GM18868 (cell line): ENCODE data around the gene FAM25G.
"Not testable (repeated sequence)": the region's sequence is repeated elsewhere in the genome, so short reads cannot be mapped to it uniquely, and the experiment has no call there.

Source experiments
- ATAC-seq: cut with Tn5 transposase; IDR thresholded peaks from one replicate; pipeline ENCODE4 v1.9.1; 2021; ENCODE audit warnings: mild to moderate bottlenecking, moderate library complexity; ENCODE audit not compliant: unreplicated experiment

FAM25G gene

DNA sequence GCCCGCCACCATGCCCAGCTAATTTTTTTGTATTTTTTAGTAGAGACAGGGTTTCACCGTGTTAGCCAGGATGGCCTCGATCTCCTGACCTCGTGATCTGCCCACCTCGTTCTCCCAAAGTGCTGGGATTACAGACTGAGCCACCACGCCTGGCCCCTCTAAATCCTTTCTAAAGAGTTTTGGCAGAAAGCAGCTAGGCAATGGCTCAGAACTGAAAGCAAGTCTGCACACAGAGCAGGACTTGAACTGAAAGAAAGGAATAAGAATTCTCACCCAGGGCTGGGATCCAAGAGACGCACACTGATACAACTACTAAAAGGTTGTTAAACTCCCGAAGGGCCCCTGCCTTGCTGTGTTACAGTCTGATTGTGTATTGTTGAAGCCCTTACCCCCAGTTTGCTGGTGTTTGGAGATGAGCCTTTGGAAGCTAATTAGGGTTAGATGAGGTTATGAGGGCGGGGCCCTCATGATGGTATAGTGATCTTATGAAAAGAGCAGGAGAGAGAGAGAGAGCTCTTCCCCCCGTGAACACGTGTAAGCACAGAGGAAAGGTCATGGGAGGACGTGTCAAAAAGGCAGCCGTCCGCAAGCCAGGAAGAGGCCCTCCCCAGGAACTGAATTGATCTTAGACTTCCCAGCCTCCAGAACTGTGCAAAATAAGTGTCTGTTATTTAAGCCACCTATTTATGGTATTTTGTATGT is 26.1 kb downstream of the FAM25G start:
- ATAC-seq: not testable (repeated sequence)

GRCh38 chr10:47462577-47463358 is 28.7 kb downstream of the FAM25G start:
- not testable (repeated sequence) for ATAC-seq

DNA sequence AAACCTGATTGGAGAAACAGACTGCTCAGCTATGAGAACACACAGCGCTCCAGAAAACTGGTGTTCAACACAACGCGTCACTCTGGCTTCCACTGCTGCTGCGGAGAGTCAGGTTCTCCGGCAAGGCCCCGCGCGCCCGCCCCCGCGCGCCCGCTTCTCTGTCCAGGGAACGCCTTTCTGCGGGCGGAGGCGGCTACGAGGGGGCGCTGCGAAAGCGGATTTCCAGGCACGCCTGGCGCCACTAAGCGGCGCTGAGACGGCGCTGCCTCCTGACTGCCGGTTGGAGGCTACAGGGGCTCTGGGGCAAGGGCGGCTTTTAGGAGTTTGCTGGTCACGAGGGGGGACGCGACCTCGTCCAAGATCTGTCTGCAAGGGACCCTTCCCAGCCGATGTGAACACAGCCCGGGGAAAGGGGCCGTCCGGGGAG is 30.2 kb downstream of the FAM25G start:
- ATAC-seq: peak; percentile 70

DNA sequence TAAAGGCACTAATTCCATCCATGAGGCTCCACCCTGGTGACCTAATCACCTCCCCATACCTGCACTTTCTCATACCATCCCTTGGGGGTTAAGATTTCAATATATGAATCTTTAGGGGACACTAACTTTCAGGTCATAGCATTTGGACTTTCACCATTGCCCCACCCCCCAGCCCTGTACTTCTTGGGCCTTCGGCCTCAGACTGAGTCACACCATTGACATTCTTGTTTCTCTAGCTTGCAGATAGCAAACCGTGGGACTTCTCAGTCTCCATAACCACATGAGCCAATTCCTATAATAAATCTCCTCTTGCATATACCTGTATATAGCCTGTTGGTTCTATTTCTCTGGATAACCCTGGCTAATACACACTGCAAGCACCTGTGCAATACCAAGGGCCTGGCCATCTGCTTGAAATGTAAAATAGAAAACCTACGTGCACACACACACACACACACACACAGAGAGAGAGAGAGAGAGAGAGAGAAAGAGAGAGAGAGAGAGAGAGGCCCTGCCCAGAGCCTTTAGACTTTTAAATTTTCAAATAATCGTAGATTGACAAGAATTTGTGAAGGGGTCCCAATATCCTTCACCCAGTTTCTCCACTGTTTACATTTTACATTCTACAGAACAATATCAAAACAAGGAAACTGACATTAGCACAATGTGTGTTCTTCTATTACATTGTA is 32.9 kb downstream of the FAM25G start:
- ATAC-seq: no peak

- no peak for ATAC-seq
Measured at GRCh38 chr10:47457826-47458225, 33.7 kb downstream of the FAM25G start.

DNA sequence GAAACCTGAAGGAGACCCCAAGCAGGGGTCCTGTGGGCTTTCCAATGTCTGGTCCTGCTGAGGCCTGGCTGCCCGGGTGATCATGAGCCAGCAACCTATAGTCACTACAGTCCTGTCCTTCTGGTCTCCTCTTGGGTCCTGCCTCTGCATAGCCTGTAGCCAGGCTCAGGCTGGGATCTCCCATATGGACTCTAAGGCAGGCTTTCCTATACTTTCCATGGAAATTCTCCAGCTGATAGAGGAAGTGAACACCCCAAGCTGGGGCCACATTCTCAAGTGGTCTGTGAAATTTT is 34.0 kb downstream of the FAM25G start:
- no peak for ATAC-seq

- ATAC-seq: no peak
Measured at GRCh38 chr10:47456794-47457527, 34.5 kb downstream of the FAM25G start.

DNA sequence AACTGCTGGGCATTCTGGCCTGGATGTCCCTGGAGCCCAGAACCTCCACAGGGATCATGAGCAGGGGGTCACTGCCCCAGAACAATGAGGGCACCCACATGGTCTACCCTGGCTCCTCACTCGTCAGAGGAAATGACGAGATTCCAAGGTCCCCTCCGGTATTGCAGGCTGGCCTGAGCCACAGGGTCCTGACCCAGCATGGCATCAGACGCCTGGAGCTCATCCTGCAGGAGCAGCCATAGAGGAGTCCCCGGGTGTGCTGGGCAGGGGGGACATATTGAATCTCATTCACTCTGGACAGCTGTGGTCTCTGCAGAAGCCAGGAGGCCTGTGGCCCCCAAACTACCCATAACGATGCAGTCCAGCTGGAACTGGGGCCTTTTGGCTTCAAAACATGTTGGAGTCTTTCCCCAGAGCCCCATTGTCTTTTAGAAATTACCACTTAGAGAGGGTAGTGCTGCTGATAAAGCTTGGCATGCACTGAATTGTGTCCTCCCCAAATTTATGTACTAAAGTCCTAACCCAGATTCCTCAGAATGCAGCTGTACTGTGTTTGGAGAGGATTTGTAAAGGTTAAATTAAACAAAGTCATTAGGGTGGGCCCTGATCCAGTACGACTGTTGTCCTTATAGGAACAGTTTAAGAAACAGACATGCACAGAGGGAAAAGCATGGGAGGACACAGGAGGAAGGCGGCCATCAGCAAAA is 35.3 kb downstream of the FAM25G start:
- no peak for ATAC-seq

- ATAC-seq: not testable (repeated sequence)
Measured at GRCh38 chr10:47455350-47456078, 36.0 kb downstream of the FAM25G start.

GRCh38 chr10:47454780-47455058 is 36.8 kb downstream of the FAM25G start:
- ATAC-seq: no peak

- ATAC-seq: no peak
Measured at GRCh38 chr10:47454008-47454779, 37.3 kb downstream of the FAM25G start.

DNA sequence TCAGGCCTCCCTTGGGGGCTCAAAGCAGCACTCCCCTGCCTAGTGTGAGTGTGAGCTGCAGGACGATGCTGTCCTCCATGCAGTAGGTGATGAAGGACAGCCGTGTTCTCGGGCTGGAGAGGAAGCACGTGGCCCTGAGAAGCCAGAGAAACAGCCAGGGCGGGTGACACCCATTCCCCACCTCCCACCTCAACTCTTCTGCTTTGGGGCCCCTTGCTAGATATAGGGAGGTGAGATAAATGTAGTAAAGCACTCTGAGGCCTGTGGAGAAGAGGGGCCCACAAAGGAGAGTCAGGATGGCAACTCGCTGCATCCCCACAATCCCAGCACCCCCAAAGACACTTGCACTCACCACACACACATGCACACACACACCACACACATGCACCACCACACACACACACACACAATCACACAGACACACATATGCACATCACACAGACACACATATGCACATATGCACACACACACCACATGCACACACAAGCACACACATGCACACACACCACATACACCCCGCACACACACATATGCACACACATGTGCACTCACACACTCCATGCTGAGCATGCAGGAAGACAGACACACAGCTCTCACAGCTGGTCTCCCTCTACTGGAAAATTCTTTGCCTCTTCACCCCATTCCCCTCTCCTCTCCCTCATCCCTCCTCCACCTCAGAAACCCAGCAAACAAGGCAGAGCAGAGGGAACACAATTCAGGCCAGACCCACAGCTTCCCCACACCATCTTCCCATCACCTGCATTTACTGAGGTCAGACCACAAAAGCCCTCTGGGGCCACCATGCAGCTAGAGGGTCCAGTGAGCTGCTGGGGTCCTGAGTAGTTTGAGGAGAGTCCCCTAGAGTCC is 38.1 kb downstream of the FAM25G start:
- ATAC-seq: no peak

GRCh38 chr10:47452495-47453140 is 38.9 kb downstream of the FAM25G start:
- ATAC-seq: no peak

DNA sequence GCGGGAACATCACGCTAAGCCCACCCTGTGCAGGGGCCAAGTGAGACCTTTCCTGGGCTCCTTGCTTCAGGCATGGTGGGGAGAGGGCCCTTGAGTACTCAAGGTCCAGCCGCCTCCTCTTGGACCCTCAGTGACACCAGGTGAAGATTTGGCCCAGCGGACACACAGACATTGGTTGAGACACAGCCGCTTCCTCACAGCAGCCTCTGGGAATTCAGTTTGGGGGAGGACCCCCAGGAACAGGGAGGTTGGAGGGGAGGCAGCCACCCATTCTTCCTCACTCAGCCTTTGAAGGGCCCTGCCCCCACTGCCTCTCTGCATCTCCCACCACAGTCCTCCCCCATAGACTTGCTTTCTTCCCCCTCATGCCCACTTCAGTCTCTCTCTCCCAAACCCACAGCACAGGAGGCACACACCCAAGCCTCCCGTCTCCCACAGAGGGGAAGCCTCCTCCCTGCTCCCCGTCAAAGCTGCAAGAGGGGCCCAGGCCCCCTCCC is 39.5 kb downstream of the FAM25G start:
- ATAC-seq: no peak

DNA sequence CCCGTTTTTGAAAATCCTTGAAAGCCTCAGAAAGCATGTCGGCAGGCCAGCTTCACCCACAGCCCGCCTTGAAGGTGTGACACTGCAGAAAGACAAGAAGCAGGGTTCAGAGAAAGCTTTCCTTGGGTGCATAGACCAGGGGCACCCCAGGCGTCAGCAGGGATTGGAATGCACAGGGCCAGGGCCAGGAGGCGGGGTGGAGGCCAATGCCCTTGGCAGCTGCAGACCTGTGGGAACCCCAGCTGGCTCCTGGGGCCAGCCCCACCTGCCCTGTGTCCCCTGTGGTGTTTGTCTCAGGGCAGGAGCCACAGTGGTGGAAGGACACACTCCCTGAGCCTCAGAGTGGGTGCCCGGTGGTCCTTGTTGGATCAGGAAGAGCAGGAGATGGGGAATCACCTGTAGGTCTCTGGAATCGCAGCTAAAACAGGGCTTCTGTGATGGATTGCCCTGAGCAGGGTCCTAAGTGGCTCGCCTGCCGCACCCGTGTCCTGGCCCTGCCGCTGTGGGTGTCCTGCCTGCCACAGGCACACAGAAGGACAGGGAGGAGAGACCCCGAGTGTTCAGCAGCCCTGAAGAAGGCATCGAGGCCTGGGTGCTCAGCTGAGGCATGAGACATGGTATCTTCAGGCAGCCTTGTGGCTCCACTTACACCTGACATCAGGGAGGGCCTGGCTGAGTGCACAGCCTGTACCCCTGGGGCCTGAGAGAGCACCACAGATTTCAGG is 40.1 kb downstream of the FAM25G start:
- ATAC-seq: no peak

GRCh38 chr10:47450442-47450841 is 41.1 kb downstream of the FAM25G start:
- ATAC-seq: no peak

GRCh38 chr10:47449979-47450378 is 41.5 kb downstream of the FAM25G start:
- ATAC-seq: no peak
